Measurements from ENCODE around the gene PDE11A.

Gene PDE11A

GRCh38 chr2:177721087-177721486, 351.5 kb downstream of the PDE11A start:
- DNase-seq: no peak

- no peak for DNase-seq
These were observed 354.6 kb downstream of the PDE11A start for GRCh38 chr2:177717831-177718618.

DNA sequence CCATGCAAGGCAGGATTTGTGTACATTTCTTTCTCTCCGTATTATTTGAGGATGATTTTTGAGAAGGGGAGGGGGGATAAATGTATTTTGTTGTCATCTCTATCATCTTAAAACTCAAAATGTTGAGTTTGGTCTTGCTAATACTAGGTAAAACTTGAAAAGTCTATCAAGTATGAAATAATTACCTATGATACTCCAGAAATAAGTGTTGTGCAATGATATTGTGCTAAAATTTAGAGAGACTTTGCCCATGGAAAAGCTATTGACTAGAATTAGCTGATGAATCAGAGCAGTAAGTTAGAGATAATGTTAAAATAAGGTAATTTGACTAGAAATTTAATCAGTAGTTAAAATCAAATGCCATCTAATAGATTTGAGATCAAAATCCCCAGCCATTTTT, 356.1 kb downstream of the PDE11A start:
- no peak for DNase-seq

DNA sequence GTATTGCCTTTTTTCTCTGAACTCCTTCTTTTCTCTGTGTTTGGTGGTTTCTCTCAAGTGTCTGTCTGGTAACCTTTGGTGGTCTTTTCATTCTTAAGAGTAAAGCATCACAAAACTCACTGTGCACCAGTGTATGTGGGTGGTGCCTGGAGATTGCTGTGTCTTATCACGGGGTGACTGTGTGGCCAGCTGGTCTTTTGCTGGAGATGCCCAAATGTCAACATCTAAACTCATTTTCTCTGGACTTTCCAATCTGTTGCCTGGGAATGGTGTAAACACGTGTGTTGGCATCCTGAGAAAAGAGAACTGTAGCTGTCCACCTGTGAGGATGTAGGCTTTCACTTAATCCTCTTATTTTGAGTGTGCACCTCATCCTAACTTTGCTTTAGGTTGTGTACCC, 356.8 kb downstream of the PDE11A start:
- no peak for DNase-seq

DNA sequence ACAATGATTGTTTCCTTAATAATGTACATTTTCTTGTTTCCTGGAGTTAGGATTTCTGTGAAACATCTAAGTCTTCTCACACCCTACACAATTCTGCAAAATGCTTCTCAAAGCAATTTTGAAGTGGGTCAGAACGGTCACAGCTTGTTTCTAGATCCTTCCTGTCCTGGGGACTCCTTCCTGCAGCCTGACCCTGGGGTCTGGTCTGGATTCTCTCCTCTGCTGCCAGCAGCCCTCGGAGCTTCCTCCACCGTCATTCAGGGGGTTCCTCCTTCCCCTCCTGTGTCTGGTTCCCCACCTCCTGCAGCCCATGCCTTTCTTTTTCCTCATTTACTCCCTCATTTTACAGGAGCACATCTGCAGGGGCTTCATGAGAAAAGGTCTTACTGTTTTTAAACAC, 357.9 kb downstream of the PDE11A start:
- DNase-seq: no peak

- DNase-seq: no peak
These were observed 360.1 kb downstream of the PDE11A start for GRCh38 chr2:177712462-177712861.

DNA sequence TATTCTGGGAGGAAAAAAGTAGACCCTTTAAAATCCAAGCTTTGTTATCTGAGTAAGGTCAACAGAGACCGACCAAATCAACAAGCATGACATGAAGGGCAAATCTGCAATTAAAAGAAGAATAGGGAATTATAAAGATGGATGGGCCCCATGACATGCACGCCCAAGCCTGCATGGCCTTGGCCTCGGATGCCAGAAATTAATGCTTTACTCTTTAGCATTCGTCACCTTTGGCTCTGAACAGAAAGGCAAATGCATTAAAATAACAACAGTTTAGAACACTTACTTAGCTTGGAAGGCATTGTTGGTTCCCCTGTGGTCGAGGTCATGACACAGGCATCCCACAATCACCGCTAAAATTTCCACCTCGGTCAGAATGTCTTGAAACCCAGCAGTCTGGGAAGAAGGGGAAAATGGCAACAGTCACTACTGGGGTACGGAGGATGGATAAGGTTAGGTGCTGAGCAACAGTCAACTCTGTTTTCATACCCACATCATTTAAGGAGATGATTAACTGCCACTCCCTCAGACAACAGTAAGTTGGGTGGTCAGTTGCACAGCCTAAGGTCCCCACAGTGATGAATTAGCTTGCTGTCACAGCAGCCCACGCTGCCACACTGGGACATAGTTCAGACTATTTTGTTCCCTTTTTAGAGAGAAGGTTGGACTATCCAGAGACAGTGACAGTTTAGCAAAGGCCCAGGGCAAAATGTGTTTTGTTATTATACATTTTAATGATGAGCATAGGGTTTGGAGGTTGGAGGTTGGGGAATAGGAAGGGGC, 360.9 kb downstream of the PDE11A start:
- DNase-seq: no peak

DNA sequence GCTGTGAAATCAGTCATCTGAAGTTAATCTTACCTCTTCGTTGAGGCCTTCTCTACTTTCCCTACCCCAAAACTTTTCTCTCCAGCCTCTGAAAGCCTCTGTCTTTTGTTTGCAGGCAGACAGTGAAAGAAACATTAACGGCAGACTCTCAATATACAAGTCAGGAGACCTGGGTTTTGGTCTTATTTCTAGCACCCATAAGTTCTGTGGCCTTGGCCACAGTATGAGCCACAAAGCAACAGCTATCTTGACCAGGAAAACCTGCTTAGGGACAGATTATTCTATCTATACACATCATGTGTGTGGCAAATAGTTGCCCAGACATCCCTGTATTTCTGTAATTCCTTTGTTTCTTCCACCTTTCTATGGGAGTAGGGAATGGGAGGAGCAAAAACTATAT, 361.7 kb downstream of the PDE11A start:
- DNase-seq: no peak

DNA sequence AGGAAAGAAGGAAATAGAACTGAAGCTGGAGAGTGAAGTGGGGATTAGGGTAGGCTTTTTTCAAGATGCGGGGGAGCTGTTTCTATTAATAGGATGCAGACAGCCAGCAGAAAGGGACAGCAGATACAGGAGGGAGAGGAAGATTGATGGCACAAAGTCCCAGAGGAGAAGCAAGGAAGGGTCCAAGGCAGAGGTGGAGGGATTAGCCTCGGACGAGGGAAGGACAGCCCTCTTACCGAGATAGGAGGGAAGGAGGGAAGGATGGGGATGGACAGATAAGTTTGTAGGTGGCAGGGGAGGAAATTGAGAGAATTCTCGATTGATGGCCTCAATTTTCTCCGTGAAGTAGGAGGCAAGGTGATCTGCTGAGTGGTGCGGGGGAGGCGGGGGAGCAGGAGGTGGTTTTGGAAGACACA, 362.6 kb downstream of the PDE11A start:
- no peak for DNase-seq

DNA sequence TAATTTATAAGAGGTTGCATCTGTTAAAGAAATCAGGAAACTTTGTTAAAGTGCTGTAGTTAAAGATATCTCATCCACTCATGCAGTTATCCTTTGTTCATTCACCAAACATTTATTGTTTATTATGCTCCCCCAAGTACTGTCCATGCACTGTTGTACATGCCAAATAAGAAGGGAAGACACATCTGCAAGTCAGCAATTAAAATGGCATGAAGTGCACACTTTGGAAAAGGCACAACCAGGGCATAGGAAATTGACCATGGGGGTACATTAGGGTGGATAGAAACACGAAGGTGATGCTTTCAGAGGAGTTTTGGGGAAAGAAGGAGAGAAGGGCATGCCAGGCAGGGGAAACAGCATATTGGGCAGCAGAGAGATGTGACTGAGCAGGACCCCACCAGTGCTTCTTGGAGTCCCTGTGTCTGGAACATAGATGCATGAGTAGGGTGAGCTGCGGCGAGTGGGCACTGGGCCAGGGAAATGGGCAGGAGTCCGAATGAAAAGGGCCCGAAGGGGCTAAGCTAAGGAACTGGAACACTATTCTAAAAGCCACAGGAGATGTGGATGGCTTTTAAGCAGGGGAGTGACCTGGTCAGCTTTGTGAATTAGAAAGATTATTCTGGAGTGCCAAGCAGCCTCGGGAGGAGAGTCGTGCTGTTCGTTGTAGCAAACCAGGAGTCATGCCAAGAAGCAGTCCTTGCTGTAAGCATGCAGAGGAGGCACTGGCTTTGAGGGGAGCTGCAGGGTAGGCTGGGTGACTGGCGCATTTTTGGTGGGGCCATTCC, 363.7 kb downstream of the PDE11A start:
- DNase-seq: no peak

GRCh38 chr2:177708106-177708505, 364.5 kb downstream of the PDE11A start:
- no peak for DNase-seq

DNA sequence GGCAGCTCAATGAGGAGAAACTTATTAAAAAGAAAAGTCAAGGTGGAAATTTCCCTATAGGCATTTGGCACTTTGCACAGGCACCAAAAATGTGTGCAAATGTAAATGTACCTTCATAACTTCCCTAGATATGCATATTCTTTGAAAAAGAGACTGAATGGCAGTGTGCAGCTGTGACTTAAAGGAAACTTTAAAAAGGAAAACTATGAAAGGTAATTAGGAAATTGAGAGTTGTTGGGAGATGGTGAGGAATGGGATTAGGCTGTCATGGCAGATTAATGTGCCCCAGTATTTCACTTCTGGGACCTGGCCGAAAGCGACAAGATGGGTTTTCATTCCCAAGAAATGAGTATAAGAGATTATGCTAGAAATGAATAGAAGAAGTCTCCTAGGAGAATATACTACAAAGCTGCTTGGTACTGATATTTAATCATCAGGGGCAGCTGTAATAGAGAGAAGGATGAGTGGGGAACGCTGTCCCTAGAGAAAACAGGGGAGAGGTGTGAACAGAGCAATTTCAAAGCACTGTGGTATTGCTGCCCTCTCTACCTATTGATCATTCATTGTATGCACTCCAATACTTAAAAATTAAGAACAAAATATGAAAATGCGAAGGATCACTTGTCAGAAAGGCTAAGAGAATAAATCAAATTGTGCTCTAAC, 366.9 kb downstream of the PDE11A start:
- no peak for DNase-seq

DNA sequence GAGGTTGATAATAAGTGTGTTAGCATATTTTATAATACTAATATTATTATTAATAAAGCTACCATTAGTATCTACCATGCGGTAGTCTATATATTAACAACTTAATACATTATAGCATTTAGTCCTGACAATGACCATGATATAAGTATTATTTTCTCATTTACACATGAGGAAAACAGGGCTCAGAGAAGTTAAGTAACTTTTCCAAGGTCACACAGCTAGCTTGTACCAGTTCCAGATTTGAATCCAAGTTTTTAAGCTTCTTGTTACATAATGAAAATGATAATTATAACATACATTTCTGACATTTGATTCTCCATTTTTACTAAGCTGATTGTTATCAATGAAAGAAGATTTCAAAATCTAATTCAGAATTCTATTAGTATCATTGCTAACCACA, 369.4 kb downstream of the PDE11A start:
- DNase-seq: no peak

DNA sequence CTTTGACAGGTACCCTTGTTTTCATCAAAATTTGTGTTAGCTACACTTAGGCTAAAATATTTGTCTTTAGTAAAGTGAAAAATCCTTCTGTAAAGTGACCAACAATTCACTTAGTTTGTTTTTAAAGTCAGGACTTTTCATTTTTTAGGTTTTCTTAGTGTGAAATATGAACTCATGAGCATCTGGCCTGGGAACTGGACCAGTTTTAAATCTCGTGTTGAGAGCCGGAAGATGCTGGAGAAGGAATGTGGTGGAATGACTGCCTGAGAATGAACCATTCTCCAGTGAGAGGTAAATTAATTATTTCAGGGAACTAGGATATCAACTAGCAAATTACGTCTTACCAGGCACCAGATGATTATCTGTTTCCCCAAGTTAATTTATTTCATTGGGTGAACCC, 374.3 kb downstream of the PDE11A start:
- DNase-seq: no peak

- DNase-seq: no peak
These were observed 378.2 kb downstream of the PDE11A start for GRCh38 chr2:177694348-177694747.

DNA sequence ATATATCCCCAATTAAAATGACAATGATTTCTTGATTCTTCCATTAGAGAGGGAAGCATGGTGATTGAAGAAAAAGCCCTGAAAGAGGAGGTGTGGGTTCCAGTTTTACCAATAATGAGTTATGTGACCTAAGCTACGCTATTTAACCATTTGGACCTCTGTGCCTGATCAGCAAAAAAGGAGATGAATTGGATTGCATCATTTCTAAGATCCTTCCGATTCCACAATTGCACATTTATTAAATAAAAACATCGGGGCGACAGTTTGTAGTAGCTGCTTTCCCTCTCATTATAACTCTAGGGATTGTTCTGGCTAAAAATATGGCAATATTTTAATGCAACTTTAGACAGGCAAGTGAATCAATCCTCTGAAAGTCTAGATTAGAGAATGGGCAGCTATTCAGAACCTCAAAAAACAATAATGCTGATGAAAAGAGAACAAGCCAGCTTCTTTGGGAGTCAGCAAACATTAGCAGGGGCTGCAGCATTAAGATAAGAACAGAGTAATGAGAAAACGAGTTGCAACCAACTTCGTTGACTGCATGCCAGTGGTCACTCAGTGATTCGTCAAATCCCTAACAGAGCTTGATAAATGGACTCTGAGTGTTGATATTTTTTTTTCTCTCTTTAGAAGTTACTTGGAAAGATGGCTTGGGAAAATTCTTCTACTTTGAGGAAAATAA, 378.8 kb downstream of the PDE11A start:
- DNase-seq: no peak

- no peak for DNase-seq
These were observed 379.8 kb downstream of the PDE11A start for GRCh38 chr2:177692783-177693269.

DNA sequence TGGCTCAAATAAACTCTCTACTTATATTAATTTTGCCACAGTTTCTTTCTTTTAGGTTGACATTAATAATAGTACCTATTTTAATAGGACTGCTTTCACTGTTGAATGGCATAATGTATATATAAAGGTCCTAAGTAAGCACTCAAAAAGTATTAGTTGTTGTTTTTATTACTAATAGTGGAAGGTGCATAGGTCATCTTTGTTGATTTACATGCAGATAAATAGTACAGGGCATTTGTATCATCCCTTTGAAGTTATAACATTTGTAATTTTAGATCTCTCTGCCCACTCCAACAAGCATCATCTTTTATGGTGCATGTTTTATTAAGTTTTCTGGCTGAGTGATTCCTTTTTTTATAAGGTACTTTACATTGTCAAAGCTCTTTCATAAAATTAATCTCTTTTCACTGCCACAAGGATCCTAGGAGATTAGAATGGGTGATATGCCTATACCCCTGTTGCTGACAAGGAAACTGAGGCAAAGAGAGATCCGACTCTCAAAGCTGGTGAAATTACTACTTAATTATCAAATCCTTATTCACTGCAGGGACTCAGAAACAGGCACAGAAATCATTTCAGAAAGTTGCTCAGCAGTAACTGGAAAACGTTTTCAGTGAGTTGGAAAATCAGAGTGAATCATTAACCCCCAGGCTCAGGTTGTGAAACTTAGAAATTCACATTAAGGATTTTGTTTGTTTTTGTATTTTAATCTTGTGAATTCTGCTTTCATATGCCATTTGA, 380.4 kb downstream of the PDE11A start:
- DNase-seq: no peak

GRCh38 chr2:177691177-177691576, 381.4 kb downstream of the PDE11A start:
- no peak for DNase-seq

- no peak for DNase-seq
These were observed 383.0 kb downstream of the PDE11A start for GRCh38 chr2:177689623-177690022.

- DNase-seq: no peak
These were observed 383.7 kb downstream of the PDE11A start for GRCh38 chr2:177688844-177689243.
